ENCODE measurements around the gene SSRP1.

SSRP1 gene

DNA sequence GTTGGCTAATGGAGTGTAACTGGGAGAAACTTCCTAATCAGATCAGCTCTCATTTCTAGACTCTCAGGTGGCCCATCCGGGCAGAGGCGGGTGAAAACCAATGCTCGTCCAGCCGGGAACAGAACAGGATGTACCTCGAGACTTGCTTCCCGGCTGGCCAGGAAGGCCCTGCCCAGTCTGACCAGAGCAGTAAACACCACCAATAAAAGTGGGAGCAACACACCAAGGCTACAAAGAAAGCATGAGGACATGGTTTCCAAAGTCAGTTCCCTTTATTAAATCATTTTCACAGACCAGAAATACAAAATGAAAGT, 10.0 kb downstream of the SSRP1 start:
- TF ChIP-seq TAF1 (IDR thresholded peaks at IDR 0.05; ENCODE audit: low read depth) (no peak), NFIC (IDR thresholded peaks at IDR 0.05) (no peak), TCF12 (IDR thresholded peaks at IDR 0.05; ENCODE audit: low read depth) (no peak), EGR1 (IDR thresholded peaks at IDR 0.05) (no peak), CEBPB (IDR thresholded peaks at IDR 0.05) (no peak), TEAD4 (IDR thresholded peaks at IDR 0.05) (no peak), ZBTB7A (IDR thresholded peaks at IDR 0.05; ENCODE audit: low read depth) (no peak), RAD21 (IDR thresholded peaks at IDR 0.05; ENCODE audit: low read depth) (no peak), CREB1 (IDR thresholded peaks at IDR 0.05; ENCODE audit: low read depth) (no peak), EP300 (IDR thresholded peaks at IDR 0.05; ENCODE audit: borderline replicate concordance) (no peak), YY1 (IDR thresholded peaks at IDR 0.05; ENCODE audit: low read depth) (no peak), FOXM1 (IDR thresholded peaks at IDR 0.05; ENCODE audit: borderline replicate concordance, low read depth) (no peak)
- TF ChIP-seq, protein P1, sequence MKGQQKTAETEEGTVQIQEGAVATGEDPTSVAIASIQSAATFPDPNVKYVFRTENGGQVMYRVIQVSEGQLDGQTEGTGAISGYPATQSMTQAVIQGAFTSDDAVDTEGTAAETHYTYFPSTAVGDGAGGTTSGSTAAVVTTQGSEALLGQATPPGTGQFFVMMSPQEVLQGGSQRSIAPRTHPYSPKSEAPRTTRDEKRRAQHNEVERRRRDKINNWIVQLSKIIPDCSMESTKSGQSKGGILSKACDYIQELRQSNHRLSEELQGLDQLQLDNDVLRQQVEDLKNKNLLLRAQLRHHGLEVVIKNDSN (IDR thresholded peaks at IDR 0.05), result no peak
- TF ChIP-seq, protein P2, sequence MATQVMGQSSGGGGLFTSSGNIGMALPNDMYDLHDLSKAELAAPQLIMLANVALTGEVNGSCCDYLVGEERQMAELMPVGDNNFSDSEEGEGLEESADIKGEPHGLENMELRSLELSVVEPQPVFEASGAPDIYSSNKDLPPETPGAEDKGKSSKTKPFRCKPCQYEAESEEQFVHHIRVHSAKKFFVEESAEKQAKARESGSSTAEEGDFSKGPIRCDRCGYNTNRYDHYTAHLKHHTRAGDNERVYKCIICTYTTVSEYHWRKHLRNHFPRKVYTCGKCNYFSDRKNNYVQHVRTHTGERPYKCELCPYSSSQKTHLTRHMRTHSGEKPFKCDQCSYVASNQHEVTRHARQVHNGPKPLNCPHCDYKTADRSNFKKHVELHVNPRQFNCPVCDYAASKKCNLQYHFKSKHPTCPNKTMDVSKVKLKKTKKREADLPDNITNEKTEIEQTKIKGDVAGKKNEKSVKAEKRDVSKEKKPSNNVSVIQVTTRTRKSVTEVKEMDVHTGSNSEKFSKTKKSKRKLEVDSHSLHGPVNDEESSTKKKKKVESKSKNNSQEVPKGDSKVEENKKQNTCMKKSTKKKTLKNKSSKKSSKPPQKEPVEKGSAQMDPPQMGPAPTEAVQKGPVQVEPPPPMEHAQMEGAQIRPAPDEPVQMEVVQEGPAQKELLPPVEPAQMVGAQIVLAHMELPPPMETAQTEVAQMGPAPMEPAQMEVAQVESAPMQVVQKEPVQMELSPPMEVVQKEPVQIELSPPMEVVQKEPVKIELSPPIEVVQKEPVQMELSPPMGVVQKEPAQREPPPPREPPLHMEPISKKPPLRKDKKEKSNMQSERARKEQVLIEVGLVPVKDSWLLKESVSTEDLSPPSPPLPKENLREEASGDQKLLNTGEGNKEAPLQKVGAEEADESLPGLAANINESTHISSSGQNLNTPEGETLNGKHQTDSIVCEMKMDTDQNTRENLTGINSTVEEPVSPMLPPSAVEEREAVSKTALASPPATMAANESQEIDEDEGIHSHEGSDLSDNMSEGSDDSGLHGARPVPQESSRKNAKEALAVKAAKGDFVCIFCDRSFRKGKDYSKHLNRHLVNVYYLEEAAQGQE (IDR thresholded peaks at IDR 0.05; ENCODE audit: low read depth), result no peak
- TF ChIP-seq, protein P3, sequence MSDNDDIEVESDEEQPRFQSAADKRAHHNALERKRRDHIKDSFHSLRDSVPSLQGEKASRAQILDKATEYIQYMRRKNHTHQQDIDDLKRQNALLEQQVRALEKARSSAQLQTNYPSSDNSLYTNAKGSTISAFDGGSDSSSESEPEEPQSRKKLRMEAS (IDR thresholded peaks at IDR 0.05), result no peak

DNA sequence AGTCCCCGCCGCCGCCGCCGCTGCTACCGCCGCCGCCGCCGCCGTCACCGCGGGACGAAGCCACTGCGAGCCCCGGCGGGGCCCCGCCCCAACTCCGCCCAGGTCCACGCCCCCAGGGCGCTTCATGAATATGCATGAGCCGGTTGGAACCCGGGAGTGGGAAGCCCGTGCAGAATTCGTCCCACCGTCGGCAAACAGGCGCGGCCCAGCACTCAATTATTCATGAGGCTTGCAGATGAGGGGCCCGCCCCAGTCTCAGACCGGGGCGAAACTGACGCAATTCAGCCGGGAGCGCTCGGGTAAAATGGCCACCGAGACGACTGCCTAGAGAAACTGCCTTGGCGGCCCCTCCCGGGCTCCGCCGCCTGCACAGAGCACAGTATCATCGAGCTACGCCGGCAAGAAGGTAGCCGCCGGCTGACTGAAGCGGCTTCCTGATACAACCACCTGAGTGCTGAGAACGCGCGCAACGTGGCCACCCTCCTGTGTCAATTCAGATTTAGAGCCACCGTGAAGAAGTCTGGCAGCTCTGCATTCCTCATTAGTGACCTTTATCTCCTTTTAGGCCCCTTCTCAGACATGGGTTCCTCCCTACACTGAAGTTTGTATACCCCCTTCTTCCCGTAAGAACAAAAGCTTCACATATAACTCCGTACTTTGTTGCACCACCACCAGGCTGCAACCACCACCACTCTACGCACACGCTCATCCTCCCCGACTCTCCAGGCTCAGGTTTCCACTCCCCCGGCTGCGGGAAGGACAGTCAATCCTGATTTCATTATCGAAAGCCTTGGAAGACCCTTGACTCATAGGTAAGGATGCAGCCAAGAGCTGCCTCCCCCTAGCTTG, 10.6 kb downstream of the SSRP1 start, which contains the start of gene TNKS1BP1:
Gene TNKS1BP1 (minus strand): TSS at position 67 of the 849 bp plus-strand sequence. CDS start 3,067 bp downstream, outside the sequence.
- peak; percentile 32; the same call in 1 of the 2 replicates for TF ChIP-seq TCF12 (IDR thresholded peaks at IDR 0.05; ENCODE audit: low read depth)
- TF ChIP-seq CEBPB (IDR thresholded peaks at IDR 0.05), result peak; percentile 72
- TF ChIP-seq EP300 (IDR thresholded peaks at IDR 0.05; ENCODE audit: borderline replicate concordance), result no peak
- peak; percentile 81 for TF ChIP-seq YY1 (IDR thresholded peaks at IDR 0.05; ENCODE audit: low read depth)
- no peak for TF ChIP-seq EGR1 (IDR thresholded peaks at IDR 0.05)
- no peak for TF ChIP-seq RAD21 (IDR thresholded peaks at IDR 0.05; ENCODE audit: low read depth)
- TF ChIP-seq, protein P3 (IDR thresholded peaks at IDR 0.05), result peak; percentile 73
- TF ChIP-seq TAF1 (IDR thresholded peaks at IDR 0.05; ENCODE audit: low read depth), result peak; percentile 65
- TF ChIP-seq, protein P2 (IDR thresholded peaks at IDR 0.05; ENCODE audit: low read depth), result no peak
- no peak for TF ChIP-seq ZBTB7A (IDR thresholded peaks at IDR 0.05; ENCODE audit: low read depth)

DNA sequence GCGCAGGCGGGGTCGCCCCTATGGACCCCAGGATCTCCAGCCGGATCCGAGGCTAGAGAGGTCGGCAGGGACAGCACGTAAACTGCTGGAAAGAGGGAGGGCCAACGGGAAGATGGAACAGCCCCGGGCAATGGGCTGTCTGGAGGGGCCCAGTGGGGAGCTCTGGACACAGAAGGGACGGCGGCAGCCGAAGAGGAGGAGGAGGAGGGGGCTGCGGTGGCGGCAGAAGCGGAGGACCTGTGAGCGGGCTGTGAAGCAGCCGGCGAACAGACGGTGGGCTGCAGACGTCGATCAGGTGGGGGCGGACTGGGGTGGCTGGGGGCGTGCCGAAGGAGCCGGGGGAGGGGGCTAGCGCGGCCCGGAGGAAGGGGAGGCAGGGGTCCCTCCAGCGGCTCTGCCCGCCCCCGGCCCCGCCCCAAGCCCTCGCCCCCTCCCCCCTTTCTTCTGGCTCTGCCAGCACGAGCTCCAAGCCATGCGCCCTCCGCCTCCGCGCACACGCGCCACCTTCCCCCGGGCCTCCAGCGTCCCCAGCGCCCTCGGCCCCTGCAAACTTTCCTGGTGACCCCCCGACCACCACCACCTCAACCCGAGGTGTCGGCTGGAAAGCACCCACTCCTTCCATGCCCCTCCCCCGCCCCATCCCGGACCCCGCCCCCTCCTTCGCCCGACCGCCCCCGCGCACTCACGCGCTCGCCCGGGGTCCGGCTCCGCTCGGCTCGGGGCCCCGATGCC, 11.4 kb downstream of the SSRP1 start:
- TF ChIP-seq TAF1 (IDR thresholded peaks at IDR 0.05; ENCODE audit: low read depth) (no peak), ZBTB7A (IDR thresholded peaks at IDR 0.05; ENCODE audit: low read depth) (peak; percentile 50; the same call in 1 of the 2 replicates)

DNA sequence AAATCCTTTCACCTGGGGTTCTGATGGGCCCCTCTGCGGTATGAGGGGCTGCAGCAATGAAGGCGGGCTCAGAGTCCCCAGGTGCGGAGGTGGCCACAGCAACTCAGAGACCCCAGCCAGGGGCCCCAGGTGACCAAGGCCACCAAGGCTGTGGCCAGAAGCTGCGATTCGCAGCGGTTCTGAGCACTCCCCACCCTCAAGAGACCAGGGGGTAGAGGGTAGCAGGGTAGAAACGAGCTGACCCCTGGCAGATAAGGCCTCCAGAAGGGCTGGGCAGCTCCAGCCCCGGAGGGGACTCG, 11.9 kb downstream of the SSRP1 start:
- TF ChIP-seq CREB1 (IDR thresholded peaks at IDR 0.05; ENCODE audit: low read depth) (no peak), TAF1 (IDR thresholded peaks at IDR 0.05; ENCODE audit: low read depth) (no peak), YY1 (IDR thresholded peaks at IDR 0.05; ENCODE audit: low read depth) (no peak), NFIC (IDR thresholded peaks at IDR 0.05) (no peak; the same call in 1 of the 2 replicates), TEAD4 (IDR thresholded peaks at IDR 0.05) (no peak), CEBPB (IDR thresholded peaks at IDR 0.05) (no peak), TCF12 (IDR thresholded peaks at IDR 0.05; ENCODE audit: low read depth) (no peak), FOXM1 (IDR thresholded peaks at IDR 0.05; ENCODE audit: borderline replicate concordance, low read depth) (no peak), RAD21 (IDR thresholded peaks at IDR 0.05; ENCODE audit: low read depth) (no peak), EGR1 (IDR thresholded peaks at IDR 0.05) (no peak), ZBTB7A (IDR thresholded peaks at IDR 0.05; ENCODE audit: low read depth) (no peak)
- TF ChIP-seq, protein P2 (IDR thresholded peaks at IDR 0.05; ENCODE audit: low read depth), result no peak
- TF ChIP-seq, protein P1 (IDR thresholded peaks at IDR 0.05), result no peak
- TF ChIP-seq, protein P3 (IDR thresholded peaks at IDR 0.05), result no peak

Data from Ishikawa (cell line).